ENCODE data around the gene SPATA21. TPM values are rescaled to one million over a fixed set of nuclear protein-coding genes. Genes with fewer than 3 reads are reported as not detected.

The SPATA21 gene
- polyA plus RNA-seq, 3 donors, result not detected

DNA sequence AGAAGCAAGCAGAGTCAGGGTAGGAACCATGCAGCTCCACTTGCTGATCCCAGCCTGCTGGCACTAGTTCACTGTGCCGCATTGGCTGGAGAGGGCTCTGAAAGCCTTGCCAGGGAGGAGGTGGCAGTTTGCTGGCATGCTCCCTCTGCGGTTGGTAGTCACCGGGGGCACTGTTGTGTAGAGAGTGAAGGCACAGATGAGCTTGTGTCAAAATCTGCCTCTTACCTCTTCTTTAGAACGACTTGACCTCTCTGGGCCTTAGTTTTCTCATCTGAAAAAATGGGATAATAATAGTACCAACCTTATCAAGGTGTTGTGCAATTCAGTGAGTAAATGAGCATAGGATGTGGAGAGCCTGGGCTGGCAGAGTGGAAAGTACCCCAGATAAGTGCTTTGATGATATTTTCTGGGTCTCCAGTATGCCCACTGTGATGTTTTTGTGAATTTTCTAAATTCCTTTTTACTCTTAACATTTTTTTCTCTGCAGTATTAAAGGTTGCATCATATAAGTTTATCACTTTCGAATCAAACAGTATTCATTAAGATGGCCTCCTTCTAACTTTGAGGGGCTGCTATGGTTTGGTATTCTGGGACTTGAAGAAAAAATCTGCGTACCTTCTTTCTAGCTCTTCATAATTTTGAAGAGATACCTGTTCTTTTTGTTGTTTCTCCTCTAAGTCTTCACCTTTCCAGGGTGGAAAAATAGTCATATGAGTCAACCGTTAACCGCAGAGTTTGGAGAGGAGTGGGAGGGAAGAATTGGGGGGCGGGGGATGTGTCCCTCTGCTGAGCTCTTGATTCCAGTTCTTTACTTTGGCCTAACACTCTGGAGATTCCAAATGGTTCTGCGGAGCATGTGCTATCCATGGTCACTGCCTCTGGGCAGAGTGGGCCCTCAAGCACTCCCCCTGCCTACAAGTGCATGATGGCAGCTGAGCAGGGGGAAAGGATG is 43.4 kb downstream of the SPATA21 start:
- H3K4me3 ChIP-seq (replicated peaks in 1 of 3; ENCODE audit: low read depth in 2 of 3, low read length in 3 of 3), result no peak overlapping the region
- TF ChIP-seq, protein P1, sequence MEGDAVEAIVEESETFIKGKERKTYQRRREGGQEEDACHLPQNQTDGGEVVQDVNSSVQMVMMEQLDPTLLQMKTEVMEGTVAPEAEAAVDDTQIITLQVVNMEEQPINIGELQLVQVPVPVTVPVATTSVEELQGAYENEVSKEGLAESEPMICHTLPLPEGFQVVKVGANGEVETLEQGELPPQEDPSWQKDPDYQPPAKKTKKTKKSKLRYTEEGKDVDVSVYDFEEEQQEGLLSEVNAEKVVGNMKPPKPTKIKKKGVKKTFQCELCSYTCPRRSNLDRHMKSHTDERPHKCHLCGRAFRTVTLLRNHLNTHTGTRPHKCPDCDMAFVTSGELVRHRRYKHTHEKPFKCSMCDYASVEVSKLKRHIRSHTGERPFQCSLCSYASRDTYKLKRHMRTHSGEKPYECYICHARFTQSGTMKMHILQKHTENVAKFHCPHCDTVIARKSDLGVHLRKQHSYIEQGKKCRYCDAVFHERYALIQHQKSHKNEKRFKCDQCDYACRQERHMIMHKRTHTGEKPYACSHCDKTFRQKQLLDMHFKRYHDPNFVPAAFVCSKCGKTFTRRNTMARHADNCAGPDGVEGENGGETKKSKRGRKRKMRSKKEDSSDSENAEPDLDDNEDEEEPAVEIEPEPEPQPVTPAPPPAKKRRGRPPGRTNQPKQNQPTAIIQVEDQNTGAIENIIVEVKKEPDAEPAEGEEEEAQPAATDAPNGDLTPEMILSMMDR (IDR thresholded peaks at IDR 0.05), result no peak
- Mint-ChIP-seq H3K4me1 (peaks cover 25% of the 10 kb centered on the region), H3K36me3 (peaks cover 64 to 70% of the 10 kb centered on the region in 2 donors), H3K27ac (peak overlapping the region in 2 of 7 donors; percentile 13 to 56), H3K9me3 (no peaks in the 10 kb centered on the region), H3K27me3 (ENCODE audit: low read depth in 3 of 3) (peaks cover 0 to 3% (median 1%) of the 10 kb centered on the region in 3 donors), H3K4me3 (no peak overlapping the region)
- H3K36me3 ChIP-seq (replicated peaks in 1 of 2; ENCODE audit: control insufficient read depth in 1 of 2, insufficient read depth in 2 of 2, low read length in 2 of 2), result peaks cover 54 to 70% of the 10 kb centered on the region in 2 donors
- 100% methylated on average over 2 of the region's 10 CpGs for WGBS (ENCODE audit: insufficient coverage)
- no peak for DNase-seq
- H2AFZ ChIP-seq (ENCODE audit: insufficient read depth, low read depth, low read length, poor library complexity, severe bottlenecking), result no peak overlapping the region
- H4K20me1 ChIP-seq (ENCODE audit: insufficient read depth, low read length), result peaks cover 97% of the 10 kb centered on the region
- H3K9me3 ChIP-seq (replicated peaks in 1 of 2; ENCODE audit: control insufficient read depth in 1 of 2, insufficient read depth in 1 of 2, low read length in 2 of 2), result no peaks in the 10 kb centered on the region
- no peak overlapping the region for H3K9ac ChIP-seq (ENCODE audit: insufficient read depth, low read length, poor library complexity, severe bottlenecking)
- intact Hi-C loops (cut with micrococcal nuclease), result no loop called here
- H3K27me3 ChIP-seq (ENCODE audit: control insufficient read depth in 2 of 2, insufficient read depth in 2 of 2, low read length in 2 of 2), result no peaks in the 10 kb centered on the region
- peaks cover 53% of the 10 kb centered on the region for H3K79me2 ChIP-seq (ENCODE audit: insufficient read depth, low read length)
- H3K27ac ChIP-seq (ENCODE audit: low read depth in 1 of 2, low read length in 2 of 2), result peak overlapping the region in 1 of 2 donors; percentile 6
- H3K4me1 ChIP-seq (ENCODE audit: control insufficient read depth in 1 of 2, insufficient read depth in 2 of 2, low read length in 2 of 2), result peaks cover 10 to 16% of the 10 kb centered on the region in 2 donors
- no peak overlapping the region for H3K4me2 ChIP-seq (replicated peaks; ENCODE audit: extremely low read depth, low read length, poor library complexity, severe bottlenecking)

DNA sequence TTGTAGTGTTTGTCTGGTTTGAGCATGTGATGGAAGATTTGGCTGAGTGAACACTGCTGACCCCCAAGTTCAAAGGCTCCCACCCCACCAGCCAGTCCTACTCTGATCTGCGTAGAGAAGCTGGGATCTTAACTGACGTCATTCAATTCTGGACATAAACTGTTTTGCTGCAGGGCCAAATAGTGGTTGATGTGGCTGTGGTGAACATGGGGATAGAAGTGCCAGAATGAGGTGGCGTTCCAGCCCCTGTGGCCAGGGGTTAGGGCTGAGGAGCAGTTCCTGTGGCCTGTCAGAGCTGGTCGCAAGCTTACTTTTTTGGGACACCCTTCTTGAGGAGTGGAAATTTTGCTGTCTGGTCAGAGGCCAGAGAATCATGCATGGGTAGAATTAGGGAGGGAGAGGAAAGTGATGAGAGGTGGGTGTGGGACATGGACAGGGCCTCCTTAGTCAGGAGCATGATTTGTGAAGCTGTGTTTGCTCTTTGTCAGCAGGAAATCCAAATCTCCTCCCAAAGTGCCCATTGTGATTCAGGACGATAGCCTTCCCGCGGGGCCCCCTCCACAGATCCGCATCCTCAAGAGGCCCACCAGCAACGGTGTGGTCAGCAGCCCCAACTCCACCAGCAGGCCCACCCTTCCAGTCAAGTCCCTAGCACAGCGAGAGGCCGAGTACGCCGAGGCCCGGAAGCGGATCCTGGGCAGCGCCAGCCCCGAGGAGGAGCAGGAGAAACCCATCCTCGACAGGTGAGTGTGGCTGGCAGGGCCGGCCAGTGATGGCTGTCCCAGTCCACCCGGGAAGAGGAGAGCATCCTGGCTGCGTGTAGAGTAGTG is 44.3 kb downstream of the SPATA21 start:
- Mint-ChIP-seq H3K4me1 (peaks cover 30% of the 10 kb centered on the region), H3K4me3 (no peak overlapping the region)

More for the DNA sequence above, 44.3 kb downstream of the SPATA21 start:
- no peak overlapping the region for H3K4me2 ChIP-seq (replicated peaks; ENCODE audit: extremely low read depth, low read length, poor library complexity, severe bottlenecking)
- H3K27ac Mint-ChIP-seq, result peak overlapping the region; percentile 9 to 78 (median 60)
- no peak for DNase-seq
- no peaks in the 10 kb centered on the region for H3K9me3 Mint-ChIP-seq
- intact Hi-C loops (cut with micrococcal nuclease), result no loop called here
- H3K27ac ChIP-seq (ENCODE audit: low read depth in 1 of 2, low read length in 2 of 2), result peak overlapping the region in 1 of 2 donors; percentile 69
- TF ChIP-seq, protein P1 (IDR thresholded peaks at IDR 0.05), result no peak
- no peaks in the 10 kb centered on the region for H3K27me3 ChIP-seq (ENCODE audit: control insufficient read depth in 2 of 2, insufficient read depth in 2 of 2, low read length in 2 of 2)
- no peaks in the 10 kb centered on the region for H3K9me3 ChIP-seq (replicated peaks in 1 of 2; ENCODE audit: control insufficient read depth in 1 of 2, insufficient read depth in 1 of 2, low read length in 2 of 2)
- peaks cover 10 to 17% of the 10 kb centered on the region in 2 donors for H3K4me1 ChIP-seq (ENCODE audit: control insufficient read depth in 1 of 2, insufficient read depth in 2 of 2, low read length in 2 of 2)
- H3K36me3 Mint-ChIP-seq, result peaks cover 58 to 61% of the 10 kb centered on the region in 2 donors
- peaks cover 0 to 3% (median 1%) of the 10 kb centered on the region in 3 donors for H3K27me3 Mint-ChIP-seq (ENCODE audit: low read depth in 3 of 3)
- H3K4me3 ChIP-seq (replicated peaks in 1 of 3; ENCODE audit: low read depth in 2 of 3, low read length in 3 of 3), result no peak overlapping the region
- H3K79me2 ChIP-seq (ENCODE audit: insufficient read depth, low read length), result peaks cover 62% of the 10 kb centered on the region
- H3K9ac ChIP-seq (ENCODE audit: insufficient read depth, low read length, poor library complexity, severe bottlenecking), result no peak overlapping the region
- 96% methylated on average over 20 of the region's 21 CpGs for WGBS (ENCODE audit: insufficient coverage)
- peaks cover 52 to 61% of the 10 kb centered on the region in 2 donors for H3K36me3 ChIP-seq (replicated peaks in 1 of 2; ENCODE audit: control insufficient read depth in 1 of 2, insufficient read depth in 2 of 2, low read length in 2 of 2)
- H2AFZ ChIP-seq (ENCODE audit: insufficient read depth, low read depth, low read length, poor library complexity, severe bottlenecking), result no peak overlapping the region
- H4K20me1 ChIP-seq (ENCODE audit: insufficient read depth, low read length), result peaks cover 98% of the 10 kb centered on the region

Data from CD14-positive monocyte (primary cell).